ENCODE results near the gene SET. TPM values are rescaled to one million over a fixed set of nuclear protein-coding genes. Genes with fewer than 3 reads are reported as not detected.

Gene SET
- polyA plus RNA-seq, 1 experiment = 51.6 TPM

- no peak for TF ChIP-seq CTCF (IDR thresholded peaks at IDR 0.05; ENCODE audit: insufficient read depth, low read depth, low read length)
- CTCF ChIA-PET = no interaction called here
These were observed 29.5 kb downstream of the SET start for GRCh38 chr9:128718475-128718874.

GRCh38 chr9:128719919-128720605 lies 31.0 kb downstream of the SET start:
- Histone ChIP-seq H3K36me3 (ENCODE audit: control insufficient read depth, insufficient read depth, low read length) (peaks cover 2% of the 10 kb centered on the region; the same call in 1 of the 2 replicates), H3K4me3 (ENCODE audit: low read depth, low read length) (no peak overlapping the region), H3K27me3 (ENCODE audit: control insufficient read depth, insufficient read depth, low read length) (no peaks in the 10 kb centered on the region)
- CTCF ChIA-PET = interaction anchor here (0.6 to 2.0 kb wide), 3 partner anchors 8 to 25 kb away, joined by 3 to 7 read pairs (median 4); partner anchors contain the start of gene PKN3
- DNase-seq (ENCODE audit: low read depth) = no peak
- TF ChIP-seq CTCF (IDR thresholded peaks at IDR 0.05; ENCODE audit: insufficient read depth, low read depth, low read length) = no peak
- POLR2A ChIA-PET = no interaction called here

More at GRCh38 chr9:128718475-128718874, 29.5 kb downstream of the SET start:
- Histone ChIP-seq H3K4me3 (ENCODE audit: low read depth, low read length) (no peak overlapping the region), H3K36me3 (ENCODE audit: control insufficient read depth, insufficient read depth, low read length) (peaks cover 2% of the 10 kb centered on the region), H3K27me3 (ENCODE audit: control insufficient read depth, insufficient read depth, low read length) (no peaks in the 10 kb centered on the region)
- no peak for DNase-seq (ENCODE audit: low read depth)
- POLR2A ChIA-PET = no interaction called here

- no peak for DNase-seq (ENCODE audit: low read depth)
- no peak overlapping the region for H3K4me3 ChIP-seq (ENCODE audit: low read depth, low read length)
- TF ChIP-seq CTCF (IDR thresholded peaks at IDR 0.05; ENCODE audit: insufficient read depth, low read depth, low read length) = no peak
- no peaks in the 10 kb centered on the region for H3K27me3 ChIP-seq (ENCODE audit: control insufficient read depth, insufficient read depth, low read length)
- H3K36me3 ChIP-seq (ENCODE audit: control insufficient read depth, insufficient read depth, low read length) = peaks cover 2% of the 10 kb centered on the region; the same call in 1 of the 2 replicates
- ChIA-PET POLR2A (no interaction called here), CTCF (interaction anchor here (2.0 kb wide), 1 partner anchor 24 kb away, joined by 7 read pairs; no protein-coding TSS in a partner anchor)
These were observed 31.9 kb downstream of the SET start for GRCh38 chr9:128720841-128721486.

- no peaks in the 10 kb centered on the region for H3K27me3 ChIP-seq (ENCODE audit: control insufficient read depth, insufficient read depth, low read length)
- CTCF ChIA-PET = interaction anchor here (2.0 to 3.1 kb wide), 2 partner anchors 20 to 24 kb away, joined by 7 to 10 read pairs; partner anchors contain the start of gene PKN3
- POLR2A ChIA-PET = no interaction called here
These were observed 32.5 kb downstream of the SET start for GRCh38 chr9:128721487-128722010.

More at GRCh38 chr9:128721487-128722010, 32.5 kb downstream of the SET start:
- peaks cover 2% of the 10 kb centered on the region; the same call in 1 of the 2 replicates for H3K36me3 ChIP-seq (ENCODE audit: control insufficient read depth, insufficient read depth, low read length)
- no peak overlapping the region for H3K4me3 ChIP-seq (ENCODE audit: low read depth, low read length)
- no peak for TF ChIP-seq CTCF (IDR thresholded peaks at IDR 0.05; ENCODE audit: insufficient read depth, low read depth, low read length)
- DNase-seq (ENCODE audit: low read depth) = no peak

All from BJ (cell line).